Ovary (tissue), 3 donors: ENCODE data around the gene EIF4G3.

ENCODE experiments used
- CTCF ChIP-seq, 3 donors: fragments of 450-650 bp in 2 of 3; fragments of 200-600 bp in 1 of 3; IDR thresholded peaks; one replicate each; pipeline versions ENCODE4 v1.5.1 to v1.8.0; 2016 to 2022; ENCODE audit warnings: antibody characterized with exemption in 3 of 3, mild to moderate bottlenecking in 1 of 3
- POLR2A ChIP-seq: fragments of 450-650 bp; IDR thresholded peaks from one replicate; pipeline ENCODE4 v1.6.1; 2017; ENCODE audit warnings: antibody characterized with exemption, mild to moderate bottlenecking, moderate library complexity
- donor health status: DM: no; HTN: no; CAD: no.

DNA sequence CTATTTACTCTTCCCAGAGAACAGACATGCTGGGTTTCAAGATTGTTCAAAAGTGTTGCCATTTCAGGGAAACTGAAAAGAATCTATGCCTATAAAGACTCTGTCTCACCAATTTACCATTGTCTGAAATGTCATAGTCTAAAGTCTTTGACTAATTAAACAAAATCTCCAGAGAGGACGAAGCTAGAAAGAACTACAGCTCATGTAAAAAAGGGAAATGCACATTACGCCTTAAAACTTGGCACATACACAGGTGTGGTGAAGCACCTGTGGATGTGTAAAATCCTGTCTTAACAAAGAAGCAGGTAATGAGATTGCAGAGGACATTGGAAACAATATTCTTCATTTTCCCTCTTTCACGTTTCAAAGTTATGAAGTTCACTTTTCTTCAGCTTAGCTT is 130.6 kb downstream of the EIF4G3 start:
- no peak for TF ChIP-seq POLR2A
- TF ChIP-seq CTCF (IDR thresholded peaks at IDR 0.05) = no peak
